ENCODE results near the gene VPS45. TPM values are rescaled to one million over a fixed set of nuclear protein-coding genes. Genes with fewer than 3 reads are reported as not detected.

The VPS45 gene
- polyA plus RNA-seq, 1 donor from 2014 or later: 174 TPM

GRCh38 chr1:150066838-150067183 lies 765 bp upstream of the VPS45 start (continued):
- TF ChIP-seq EP300 (conservative IDR thresholded peaks at IDR 0.05; ENCODE audit: poor library complexity, severe bottlenecking): no peak
- TF ChIP-seq RAD21 (conservative IDR thresholded peaks at IDR 0.05): no peak

GRCh38 chr1:150068109-150068435 lies 496 bp downstream of the VPS45 start:
- peak overlapping the region; percentile 98 for H3K9ac ChIP-seq (ENCODE audit: low read length)
- H4K20me1 ChIP-seq (ENCODE audit: insufficient read depth): no peaks in the 10 kb centered on the region
- peak overlapping the region; percentile 99 for H3K27ac ChIP-seq (ENCODE audit: low read length)
- H3F3A ChIP-seq (ENCODE audit: insufficient read depth, low read length, poor library complexity, severe bottlenecking): no peaks in the 10 kb centered on the region
- H3K9me2 ChIP-seq (ENCODE audit: insufficient read depth, low read length): no peaks in the 10 kb centered on the region
- TF ChIP-seq TAF1 (IDR thresholded peaks at IDR 0.05; ENCODE audit: low read depth) (no peak), MXI1 (conservative IDR thresholded peaks at IDR 0.05; ENCODE audit: poor library complexity, severe bottlenecking) (no peak), EP300 (conservative IDR thresholded peaks at IDR 0.05; ENCODE audit: poor library complexity, severe bottlenecking) (no peak), RAD21 (conservative IDR thresholded peaks at IDR 0.05) (no peak), CTCF (IDR thresholded peaks at IDR 0.05; ENCODE audit: poor library complexity, severe bottlenecking) (no peak), SMC3 (conservative IDR thresholded peaks at IDR 0.05; ENCODE audit: poor library complexity) (no peak), REST (IDR thresholded peaks at IDR 0.05; ENCODE audit: borderline replicate concordance) (no peak), POLR2AphosphoS5 (IDR thresholded peaks at IDR 0.05) (no peak), EZH2 (IDR thresholded peaks at IDR 0.05; ENCODE audit: borderline replicate concordance, insufficient read depth, low read length, poor library complexity, severe bottlenecking) (no peak)
- H3K79me2 ChIP-seq (replicated peaks; ENCODE audit: insufficient read depth, low read length): peaks cover 32% of the 10 kb centered on the region
- no peaks in the 10 kb centered on the region for H3K9me3 ChIP-seq (ENCODE audit: low read length)
- H2AFZ ChIP-seq (ENCODE audit: low read depth, low read length): peak overlapping the region; percentile 84
- H3K4me3 ChIP-seq (ENCODE audit: low read length): peak overlapping the region; percentile 77
- H3K4me2 ChIP-seq (ENCODE audit: low read length): peak overlapping the region; percentile 91
- no peaks in the 10 kb centered on the region for H3K27me3 ChIP-seq (ENCODE audit: insufficient read depth, low read depth, low read length)
- no peaks in the 10 kb centered on the region for H3K36me3 ChIP-seq (ENCODE audit: insufficient read depth, low read length)

GRCh38 chr1:150069923-150070322 lies 2.3 kb downstream of the VPS45 start:
- H3K79me2 ChIP-seq (replicated peaks; ENCODE audit: insufficient read depth, low read length): peaks cover 32% of the 10 kb centered on the region
- H3F3A ChIP-seq (ENCODE audit: insufficient read depth, low read length, poor library complexity, severe bottlenecking): no peaks in the 10 kb centered on the region
- no peaks in the 10 kb centered on the region for H3K9me3 ChIP-seq (ENCODE audit: low read length)
- H3K36me3 ChIP-seq (ENCODE audit: insufficient read depth, low read length): no peaks in the 10 kb centered on the region
- H3K4me3 ChIP-seq (ENCODE audit: low read length): peak overlapping the region; percentile 4
- H3K9me2 ChIP-seq (ENCODE audit: insufficient read depth, low read length): no peaks in the 10 kb centered on the region
- no peak overlapping the region for H3K4me2 ChIP-seq (ENCODE audit: low read length)
- H3K27me3 ChIP-seq (ENCODE audit: insufficient read depth, low read depth, low read length): no peaks in the 10 kb centered on the region
- H3K27ac ChIP-seq (ENCODE audit: low read length): no peak overlapping the region
- no peak overlapping the region for H2AFZ ChIP-seq (ENCODE audit: low read depth, low read length)
- no peak for TF ChIP-seq TAF1 (IDR thresholded peaks at IDR 0.05; ENCODE audit: low read depth)
- TF ChIP-seq POLR2AphosphoS5 (IDR thresholded peaks at IDR 0.05): no peak
- TF ChIP-seq RAD21 (conservative IDR thresholded peaks at IDR 0.05): no peak
- no peak for TF ChIP-seq MXI1 (conservative IDR thresholded peaks at IDR 0.05; ENCODE audit: poor library complexity, severe bottlenecking)
- no peak for TF ChIP-seq REST (IDR thresholded peaks at IDR 0.05; ENCODE audit: borderline replicate concordance)
- TF ChIP-seq SMC3 (conservative IDR thresholded peaks at IDR 0.05; ENCODE audit: poor library complexity): no peak
- TF ChIP-seq EP300 (conservative IDR thresholded peaks at IDR 0.05; ENCODE audit: poor library complexity, severe bottlenecking): no peak
- no peak for TF ChIP-seq EZH2 (IDR thresholded peaks at IDR 0.05; ENCODE audit: borderline replicate concordance, insufficient read depth, low read length, poor library complexity, severe bottlenecking)
- TF ChIP-seq CTCF (IDR thresholded peaks at IDR 0.05; ENCODE audit: poor library complexity, severe bottlenecking): no peak
- no peak overlapping the region for H3K9ac ChIP-seq (ENCODE audit: low read length)
- H4K20me1 ChIP-seq (ENCODE audit: insufficient read depth): no peaks in the 10 kb centered on the region

Measured in neural cell (in vitro differentiated cells).